ENCODE data around the gene ITPRIPL2.

The ITPRIPL2 gene

DNA sequence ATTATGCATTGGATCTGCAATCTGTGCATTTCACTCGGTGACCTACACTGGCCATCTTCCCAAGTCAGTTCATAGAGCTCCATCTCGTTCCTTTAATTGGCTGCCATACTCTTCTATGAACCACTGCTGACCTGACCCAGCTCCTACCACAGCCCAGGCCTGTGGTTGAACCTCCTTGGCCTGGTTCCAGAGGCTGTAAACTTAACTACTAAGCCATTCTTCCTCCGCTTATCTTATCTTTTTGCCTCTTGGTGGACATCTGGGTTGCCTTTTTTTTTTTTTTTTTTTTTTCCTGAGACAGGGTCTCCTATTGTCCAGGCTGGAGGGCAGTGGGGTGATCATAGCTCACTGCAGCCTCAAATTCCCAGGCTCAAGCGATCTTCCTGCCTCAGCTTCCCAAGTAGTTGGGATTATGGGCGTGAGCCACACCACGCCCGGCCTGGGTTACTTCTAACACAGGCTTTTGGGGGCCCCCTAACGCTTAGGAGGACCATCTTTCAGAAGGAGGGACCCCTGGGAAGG is 28.0 kb upstream of the ITPRIPL2 start:
- peak; percentile 18 to 49 for DNase-seq (ENCODE audit: low read depth in 2 of 2)
- TF ChIP-seq, protein P1, sequence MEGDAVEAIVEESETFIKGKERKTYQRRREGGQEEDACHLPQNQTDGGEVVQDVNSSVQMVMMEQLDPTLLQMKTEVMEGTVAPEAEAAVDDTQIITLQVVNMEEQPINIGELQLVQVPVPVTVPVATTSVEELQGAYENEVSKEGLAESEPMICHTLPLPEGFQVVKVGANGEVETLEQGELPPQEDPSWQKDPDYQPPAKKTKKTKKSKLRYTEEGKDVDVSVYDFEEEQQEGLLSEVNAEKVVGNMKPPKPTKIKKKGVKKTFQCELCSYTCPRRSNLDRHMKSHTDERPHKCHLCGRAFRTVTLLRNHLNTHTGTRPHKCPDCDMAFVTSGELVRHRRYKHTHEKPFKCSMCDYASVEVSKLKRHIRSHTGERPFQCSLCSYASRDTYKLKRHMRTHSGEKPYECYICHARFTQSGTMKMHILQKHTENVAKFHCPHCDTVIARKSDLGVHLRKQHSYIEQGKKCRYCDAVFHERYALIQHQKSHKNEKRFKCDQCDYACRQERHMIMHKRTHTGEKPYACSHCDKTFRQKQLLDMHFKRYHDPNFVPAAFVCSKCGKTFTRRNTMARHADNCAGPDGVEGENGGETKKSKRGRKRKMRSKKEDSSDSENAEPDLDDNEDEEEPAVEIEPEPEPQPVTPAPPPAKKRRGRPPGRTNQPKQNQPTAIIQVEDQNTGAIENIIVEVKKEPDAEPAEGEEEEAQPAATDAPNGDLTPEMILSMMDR (IDR thresholded peaks at IDR 0.05; ENCODE audit: low read depth, low read length), result no peak
- H3K4me3 ChIP-seq (replicated peaks in 1 of 2; ENCODE audit: low read depth in 2 of 2, low read length in 2 of 2), result no peak overlapping the region

DNA sequence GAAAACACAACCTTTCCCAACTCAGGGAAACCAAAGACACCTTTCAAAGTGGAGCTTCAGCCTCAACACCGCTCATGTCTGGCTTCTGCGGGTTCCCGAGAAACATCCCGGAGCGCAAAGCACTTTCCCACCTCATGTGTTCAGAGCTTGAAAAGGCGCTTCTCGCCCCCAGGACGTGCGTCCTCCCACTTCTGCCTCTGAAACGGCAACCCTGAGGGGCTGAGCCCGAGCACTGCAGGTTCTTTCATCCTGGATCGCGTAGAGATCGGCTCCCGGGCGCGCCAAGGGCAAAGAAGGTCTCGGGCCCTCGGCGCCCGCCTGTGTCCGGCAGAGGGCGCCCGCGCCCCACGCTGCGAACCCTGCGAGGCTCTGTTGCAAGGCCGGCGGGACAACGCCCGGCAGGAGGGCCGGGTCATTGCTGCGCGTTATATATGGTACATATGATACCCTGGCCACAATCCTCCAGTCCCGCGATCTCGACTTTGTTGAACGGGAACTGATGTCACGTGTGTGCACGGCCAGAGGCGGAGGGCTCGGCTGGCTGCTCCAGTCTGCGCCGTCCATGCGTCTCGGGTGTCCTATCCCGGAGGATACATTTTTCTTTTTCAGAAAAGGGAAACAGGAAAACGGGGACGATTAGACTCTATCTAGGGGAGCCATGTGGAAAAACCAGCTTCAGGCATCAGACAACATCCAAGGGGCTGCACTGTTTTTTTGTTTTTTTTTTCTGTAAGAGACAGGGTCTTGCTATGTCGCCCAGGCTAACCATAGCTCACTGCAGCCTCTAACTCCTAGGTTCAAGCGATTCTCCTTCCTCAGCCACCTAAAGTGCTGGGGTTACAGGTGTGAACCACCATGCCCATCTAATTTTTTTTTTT is 27.2 kb upstream of the ITPRIPL2 start:
- H3K4me3 ChIP-seq (replicated peaks in 1 of 2; ENCODE audit: low read depth in 2 of 2, low read length in 2 of 2), result peak overlapping the region; percentile 39 to 51
- TF ChIP-seq, protein P1 (IDR thresholded peaks at IDR 0.05; ENCODE audit: low read depth, low read length), result peak; percentile 75
- peak; percentile 93 to 94 for DNase-seq (ENCODE audit: low read depth in 2 of 2)

DNA sequence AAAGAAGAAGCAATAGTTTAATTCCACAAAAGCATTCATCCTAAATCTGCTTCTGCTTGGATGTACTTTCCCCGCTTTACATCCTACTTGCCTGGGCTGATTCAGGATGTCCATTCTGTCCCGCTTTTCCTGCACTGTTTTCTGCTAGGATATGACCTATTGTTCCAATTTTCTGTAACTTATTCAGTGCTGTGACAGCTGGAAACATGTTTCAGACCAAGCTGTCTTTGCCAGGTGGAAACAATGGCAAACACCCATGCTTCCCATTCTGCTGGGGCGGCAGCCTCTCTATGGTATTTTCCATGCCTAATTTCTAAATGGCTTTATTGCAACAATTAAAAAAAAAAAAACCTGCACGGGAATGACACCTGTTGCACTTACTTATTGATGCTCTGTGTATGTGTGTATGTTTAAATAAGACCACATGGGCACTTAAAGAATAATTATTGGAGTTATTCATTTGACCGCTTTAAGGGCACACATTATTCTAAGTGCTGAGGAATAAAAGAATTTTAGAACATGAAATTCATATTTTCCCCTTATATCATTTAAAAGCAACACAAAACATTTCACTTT is 25.3 kb upstream of the ITPRIPL2 start:
- TF ChIP-seq, protein P1 (IDR thresholded peaks at IDR 0.05; ENCODE audit: low read depth, low read length), result no peak
- DNase-seq (ENCODE audit: low read depth in 2 of 2), result no peak
- H3K4me3 ChIP-seq (replicated peaks in 1 of 2; ENCODE audit: low read depth in 2 of 2, low read length in 2 of 2), result no peak overlapping the region

DNA sequence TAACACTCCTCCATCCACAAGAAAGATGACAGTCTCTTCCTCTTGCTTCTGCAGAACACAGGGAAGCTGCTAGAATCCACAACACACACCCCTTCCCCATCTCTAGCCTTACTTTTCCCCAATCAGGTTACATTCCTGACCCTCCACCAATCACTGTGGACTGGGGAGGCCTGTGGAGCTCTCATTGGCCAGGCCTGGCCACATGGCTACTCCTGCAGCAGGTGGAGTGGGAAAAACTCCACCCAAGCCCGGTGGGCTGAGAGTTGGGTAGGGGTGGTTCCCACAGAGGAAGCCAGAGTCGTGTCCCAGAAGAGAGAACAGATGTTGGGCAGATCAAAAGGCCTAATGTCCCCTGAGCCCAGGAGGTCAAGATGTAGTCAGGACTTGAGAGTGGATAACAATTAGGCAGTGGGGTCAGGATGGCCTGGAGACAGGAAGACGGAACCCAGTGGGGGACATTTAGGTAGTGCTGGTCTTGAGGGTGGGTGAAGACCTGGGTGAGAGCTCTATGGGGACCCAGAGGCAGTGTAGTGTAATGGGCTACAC is 24.3 kb upstream of the ITPRIPL2 start:
- TF ChIP-seq, protein P1 (IDR thresholded peaks at IDR 0.05; ENCODE audit: low read depth, low read length), result no peak
- no peak for DNase-seq (ENCODE audit: low read depth in 2 of 2)
- H3K4me3 ChIP-seq (replicated peaks in 1 of 2; ENCODE audit: low read depth in 2 of 2, low read length in 2 of 2), result no peak overlapping the region

DNA sequence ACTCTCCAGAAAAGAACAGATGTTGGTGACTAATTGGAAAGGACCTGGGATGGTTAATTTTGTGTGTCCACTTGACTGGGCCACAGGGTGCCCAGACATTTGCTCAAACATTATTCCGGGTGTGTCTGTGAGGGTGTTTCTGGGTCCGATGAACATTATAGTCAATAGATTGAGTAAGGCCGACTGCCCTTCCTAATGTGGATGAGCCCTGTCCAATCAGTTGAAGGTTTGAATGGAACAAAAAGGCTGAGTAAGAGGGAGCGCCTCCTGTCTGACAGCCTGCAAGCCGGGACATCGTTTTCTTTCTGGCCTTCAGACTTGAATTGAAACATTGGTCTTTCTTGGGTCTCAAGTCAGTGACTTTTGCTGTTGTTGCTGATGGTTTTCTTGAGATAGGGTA is 22.8 kb upstream of the ITPRIPL2 start:
- TF ChIP-seq, protein P1 (IDR thresholded peaks at IDR 0.05; ENCODE audit: low read depth, low read length), result no peak
- H3K4me3 ChIP-seq (replicated peaks in 1 of 2; ENCODE audit: low read depth in 2 of 2, low read length in 2 of 2), result no peak overlapping the region
- no peak for DNase-seq (ENCODE audit: low read depth in 2 of 2)

DNA sequence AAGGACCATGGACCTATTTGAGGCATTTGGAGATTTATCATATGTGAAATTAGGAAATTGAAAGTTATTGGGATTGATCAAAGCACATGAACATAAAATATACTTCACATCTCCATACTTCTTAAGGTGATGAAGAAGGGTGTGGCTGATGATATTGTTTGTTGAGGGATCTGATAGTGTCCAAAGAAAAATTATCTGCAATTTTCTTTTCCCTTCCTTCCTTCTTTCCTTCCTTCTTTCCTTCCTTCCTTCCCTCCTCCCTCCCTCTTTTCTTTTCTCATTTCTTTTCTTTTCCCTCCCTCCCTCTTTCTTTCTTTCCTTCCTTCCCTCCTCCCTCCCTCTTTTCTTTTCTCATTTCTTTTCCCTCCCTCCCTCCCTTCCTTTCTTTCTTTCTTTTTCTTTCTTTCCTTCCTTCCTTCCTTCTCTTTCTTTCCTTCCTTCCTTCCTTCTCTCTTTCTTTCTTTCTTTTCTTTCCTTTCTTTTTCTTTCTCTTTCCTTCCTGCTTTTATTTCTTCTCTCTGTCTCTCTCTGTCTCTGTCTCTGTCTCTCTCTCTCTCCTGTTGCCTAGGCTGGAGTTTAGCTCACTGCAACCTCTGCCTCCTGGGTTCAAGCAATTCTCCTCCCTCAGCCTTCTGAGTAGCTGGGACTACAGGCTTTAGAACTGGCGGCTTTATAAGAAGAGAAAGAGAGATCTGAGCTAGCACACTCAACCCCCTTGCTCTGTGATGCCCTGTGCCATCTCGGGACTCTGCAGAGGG is 20.9 kb upstream of the ITPRIPL2 start:
- no peak overlapping the region for H3K4me3 ChIP-seq (replicated peaks in 1 of 2; ENCODE audit: low read depth in 2 of 2, low read length in 2 of 2)
- no peak for DNase-seq (ENCODE audit: low read depth in 2 of 2)
- TF ChIP-seq, protein P1 (IDR thresholded peaks at IDR 0.05; ENCODE audit: low read depth, low read length), result no peak
